Keratinocyte (primary cell): ENCODE measurements around the gene RTN4RL2. TPM values are rescaled to one million over a fixed set of nuclear protein-coding genes. Genes with fewer than 3 reads are reported as not detected.

Source experiments
- DNase-seq: peaks from one replicate; pipeline ENCODE4 v3.0.0-alpha.2; 2011; ENCODE audit warnings: low read depth, missing footprints, low spot score
- FAIRE-seq: peaks from 2 replicates; lab custom pipeline; 2011; peaks lifted over from hg19 to GRCh38; lab: Jason Lieb, UNC
- H2AFZ ChIP-seq: 2 replicates; pipeline ENCODE4 v1.6.0; 2012; ENCODE audit warnings: low read length, control low read depth, inconsistent platforms; ENCODE audit not compliant: control insufficient read depth
- H3K27ac ChIP-seq: 2 replicates; pipeline ENCODE4 v1.5.1; 2011; ENCODE audit warnings: low read length; ENCODE audit not compliant: control insufficient read depth, insufficient read depth
- H3K27me3 ChIP-seq: 3 replicates; pipeline ENCODE4 v1.6.0; 2011; ENCODE audit warnings: low read length; ENCODE audit not compliant: control insufficient read depth, insufficient read depth; ENCODE audit errors: extremely low read depth
- H3K36me3 ChIP-seq, 2 experiments: 2 replicates in 1 of 2; 3 replicates in 1 of 2; pipeline ENCODE4 v1.5.1; 2011; ENCODE audit warnings: low read length in 2 of 2, mild to moderate bottlenecking in 1 of 2; ENCODE audit not compliant: control insufficient read depth in 2 of 2, insufficient read depth in 2 of 2; ENCODE audit errors: extremely low read depth in 1 of 2
- H3K4me1 ChIP-seq: 3 replicates; pipeline ENCODE4 v1.5.1; 2011; ENCODE audit warnings: low read length; ENCODE audit not compliant: control insufficient read depth, insufficient read depth; ENCODE audit errors: extremely low read depth
- H3K4me2 ChIP-seq: 3 replicates; pipeline ENCODE4 v1.6.0; 2011; ENCODE audit warnings: low read depth, low read length; ENCODE audit not compliant: control insufficient read depth, insufficient read depth; ENCODE audit errors: extremely low read depth
- H3K4me3 ChIP-seq, 3 experiments: fragments of 200-600 bp in 1 of 3; sonication (generic) in 1 of 3; 2 replicates in 2 of 3; 3 replicates in 1 of 3; pipeline ENCODE4 v1.5.1; 2011 to 2016; ENCODE audit warnings: low read length in 3 of 3, mild to moderate bottlenecking in 3 of 3, control low read depth in 2 of 3, inconsistent platforms in 1 of 3, low read depth in 1 of 3, mixed read lengths in 1 of 3, mixed run types in 1 of 3, moderate library complexity in 1 of 3; ENCODE audit not compliant: control insufficient read depth in 2 of 3, insufficient read depth in 2 of 3; ENCODE audit errors: extremely low read depth in 1 of 3
- H3K79me2 ChIP-seq: 2 replicates; pipeline ENCODE4 v1.6.0; 2012; ENCODE audit warnings: low read length; ENCODE audit not compliant: control insufficient read depth, insufficient read depth
- H3K9ac ChIP-seq: 3 replicates; pipeline ENCODE4 v1.6.0; 2011; ENCODE audit warnings: low read length; ENCODE audit not compliant: control insufficient read depth, insufficient read depth; ENCODE audit errors: extremely low read depth
- H3K9me1 ChIP-seq: 3 replicates; pipeline ENCODE4 v1.6.0; 2011; ENCODE audit warnings: low read length; ENCODE audit not compliant: control insufficient read depth, insufficient read depth; ENCODE audit errors: extremely low read depth
- H3K9me3 ChIP-seq: 2 replicates; pipeline ENCODE4 v1.5.1; 2012; ENCODE audit warnings: low read depth, low read length; ENCODE audit not compliant: control insufficient read depth
- H4K20me1 ChIP-seq: 3 replicates; pipeline ENCODE4 v1.6.0; 2011; ENCODE audit warnings: low read length; ENCODE audit not compliant: control insufficient read depth, insufficient read depth; ENCODE audit errors: extremely low read depth
- CTCF ChIP-seq, 3 experiments: IDR thresholded peaks in 1 of 3; conservative IDR thresholded peaks in 1 of 3; optimal IDR thresholded peaks in 1 of 3; 2 replicates in 2 of 3; 3 replicates in 1 of 3; pipeline versions ENCODE3 to v1.5.1; 2011; ENCODE audit warnings: low read length in 3 of 3, mild to moderate bottlenecking in 3 of 3, moderate library complexity in 2 of 3, control low read depth in 1 of 3, inconsistent platforms in 1 of 3; ENCODE audit not compliant: insufficient read depth in 2 of 3; ENCODE audit errors: extremely low read depth in 1 of 3
- EZH2 ChIP-seq: IDR thresholded peaks from one replicate; pipeline ENCODE4 v1.6.1; 2012; ENCODE audit warnings: inconsistent platforms, mild to moderate bottlenecking, low read length, moderate library complexity
- dilution Hi-C: fragments of 300-500 bp; cut with MboI; formaldehyde crosslinking; loops from one replicate; pipeline ENCODE4 v1.7.0; 2020; ENCODE audit warnings: low sequenced_read_pairs; ENCODE audit not compliant: extremely low pct_ligation_motif_present
- polyA plus RNA-seq, 5 experiments: library from polyadenylated mRNA; depleted of rRNA in 3 of 5; stranded (reverse) in 3 of 5; stranded (forward) in 1 of 5; unstranded in 1 of 5; fragments of >200 nt; gene quantifications; 1 replicate in 1 of 5; 2 replicates in 3 of 5; 3 replicates in 1 of 5; pipeline versions ENCODE4 v1.2.1 to v1.2.3, GENCODE V29; 2011 to 2012; ENCODE audit warnings: missing spikeins in 2 of 5, low read depth in 1 of 5, low replicate concordance in 1 of 5

Gene RTN4RL2
- polyA plus RNA-seq, 1 donor (not counting 4 experiments of a cell fraction or from before 2014, with no cell fraction given): 0.03 TPM

GRCh38 chr11:57436031-57436430 is 24.3 kb upstream of the RTN4RL2 start:
- Histone ChIP-seq H4K20me1 (no peaks in the 10 kb centered on the region), H3K4me2 (no peak overlapping the region), H2AFZ (no peak overlapping the region), H3K9ac (no peak overlapping the region), H3K4me1 (peaks cover 11% of the 10 kb centered on the region), H3K27ac (no peak overlapping the region), H3K4me3 (no peak overlapping the region), H3K36me3 (no peaks in the 10 kb centered on the region), H3K27me3 (no peaks in the 10 kb centered on the region), H3K9me3 (no peaks in the 10 kb centered on the region), H3K79me2 (no peaks in the 10 kb centered on the region), H3K9me1 (no peaks in the 10 kb centered on the region)
- DNase-seq (no peak), FAIRE-seq (no peak)
- no peak for TF ChIP-seq EZH2
- TF ChIP-seq CTCF (optimal IDR thresholded peaks at IDR 0.05 in 1 of 3, IDR thresholded peaks at IDR 0.05 in 1 of 3, conservative IDR thresholded peaks at IDR 0.05 in 1 of 3; ENCODE audit: extremely low read depth in 1 of 3, insufficient read depth in 2 of 3, low read length in 3 of 3): no peak
- dilution Hi-C loops: no loop called here

- H3K9me1 ChIP-seq: no peaks in the 10 kb centered on the region
- dilution Hi-C loops: no loop called here
- no peak overlapping the region for H3K27ac ChIP-seq
- no peaks in the 10 kb centered on the region for H3K36me3 ChIP-seq
- no peak overlapping the region for H3K4me2 ChIP-seq
- FAIRE-seq (no peak), DNase-seq (no peak)
- peaks cover 9% of the 10 kb centered on the region for H3K4me1 ChIP-seq
- H3K9ac ChIP-seq: no peak overlapping the region
- no peaks in the 10 kb centered on the region for H3K79me2 ChIP-seq
- H3K4me3 ChIP-seq: no peak overlapping the region
- no peak overlapping the region for H2AFZ ChIP-seq
- H3K27me3 ChIP-seq: no peaks in the 10 kb centered on the region
- TF ChIP-seq EZH2 (no peak), CTCF (optimal IDR thresholded peaks at IDR 0.05 in 1 of 3, IDR thresholded peaks at IDR 0.05 in 1 of 3, conservative IDR thresholded peaks at IDR 0.05 in 1 of 3; ENCODE audit: extremely low read depth in 1 of 3, insufficient read depth in 2 of 3, low read length in 3 of 3) (no peak)
- no peaks in the 10 kb centered on the region for H3K9me3 ChIP-seq
- no peaks in the 10 kb centered on the region for H4K20me1 ChIP-seq
Measured at GRCh38 chr11:57438345-57439285, 21.7 kb upstream of the RTN4RL2 start.
